Hematopoietic multipotent progenitor cell (in vitro differentiated cells): ENCODE measurements around the gene ATG10. TPM values are rescaled to one million over a fixed set of nuclear protein-coding genes. Genes with fewer than 3 reads are reported as not detected.

Experiments used
- DNase-seq, 3 donors: peaks; one replicate each; pipeline ENCODE4 v3.0.0-alpha.2; 2011 to 2015; ENCODE audit warnings: low read depth in 2 of 3, low spot score in 2 of 3
- small RNA-seq: library from RNA; depleted of rRNA; stranded (forward); fragments of <200 nt; gene quantifications from one replicate; pipeline ENCODE3, GENCODE V24; 2012
- total RNA-seq: library from RNA; depleted of rRNA; stranded (reverse); fragments of >200 nt; gene quantifications from one replicate; pipeline ENCODE4 v1.2.3, GENCODE V29; 2012

The ATG10 gene
- total RNA-seq, 1 donor, result 8.6 TPM

DNA sequence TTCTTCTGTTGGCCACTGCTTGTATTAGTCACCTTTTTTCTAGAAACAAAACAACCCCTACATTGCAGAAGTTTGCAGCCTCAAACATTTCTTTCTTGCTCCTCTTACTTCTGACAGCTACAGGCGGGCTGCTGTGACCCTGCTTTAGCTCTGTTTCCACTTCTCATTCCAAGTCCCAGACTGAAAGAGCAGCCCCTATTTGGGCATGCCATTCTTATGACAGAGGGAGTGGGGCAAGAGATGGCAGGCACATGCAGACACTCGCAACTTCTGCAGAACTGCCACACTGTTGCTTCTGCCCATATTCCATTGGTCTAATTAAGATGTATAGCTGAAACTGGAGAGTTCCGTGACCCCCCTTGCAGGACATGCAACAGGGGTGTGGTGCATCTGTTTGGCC is 325.9 kb downstream of the ATG10 start:
- DNase-seq, result no peak

DNA sequence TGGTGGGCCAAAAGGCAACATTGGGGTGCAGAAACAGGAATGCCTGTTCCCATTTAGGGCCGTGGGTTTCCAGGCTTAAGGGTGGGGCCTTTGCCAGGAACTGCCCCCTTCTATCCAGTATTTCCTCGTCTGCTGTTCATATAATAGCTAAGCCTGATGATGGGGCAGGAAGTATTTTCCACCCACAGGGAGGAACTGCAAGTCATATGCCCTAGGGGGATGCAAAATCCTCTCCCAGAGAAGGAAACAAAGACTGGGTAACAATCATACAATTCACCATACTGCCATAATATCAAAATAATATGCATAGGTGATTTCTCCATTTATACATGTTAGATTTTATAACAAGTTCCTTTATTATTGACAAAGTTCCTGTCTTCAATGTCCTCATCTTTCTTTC is 326.8 kb downstream of the ATG10 start:
- no peak for DNase-seq

GRCh38 chr5:82301190-82301589 is 329.4 kb downstream of the ATG10 start:
- DNase-seq, result no peak

Small RNA genes lying within 50 kb of the gene (small RNA-seq; reads per million reads assigned to genes)
- not detected for gene AC010598.1
- gene RN7SL378P, result not detected

Other genes with a start within 250 kb of the ATG10 start
- 141 TPM for gene SSBP2, start 220.9 kb upstream of the ATG10 start, total RNA-seq